Neural cell (in vitro differentiated cells): ENCODE measurements around the gene TMEM212. TPM values are rescaled to one million over a fixed set of nuclear protein-coding genes. Genes with fewer than 3 reads are reported as not detected.

Source experiments
- H2AFZ ChIP-seq: fragments of 200-600, 300-800 bp; sonication (generic), shearing (Covaris generic); 2 replicates; pipeline ENCODE4 v1.6.0; 2014; ENCODE audit warnings: low read depth, mild to moderate bottlenecking, antibody characterized with exemption, low read length, moderate library complexity
- H3F3A ChIP-seq: fragments of 200-600 bp; shearing (Covaris generic); 2 replicates; pipeline ENCODE4 v1.6.1; 2016; ENCODE audit warnings: mild to moderate bottlenecking, moderate library complexity, mixed read lengths, antibody characterized with exemption, low read length; ENCODE audit not compliant: insufficient read depth, poor library complexity, severe bottlenecking
- H3K27ac ChIP-seq: fragments of 200-600, 300-800 bp; sonication (generic), shearing (Covaris generic); 2 replicates; pipeline ENCODE4 v1.5.1; 2014; ENCODE audit warnings: mild to moderate bottlenecking, low read length, moderate library complexity
- H3K27me3 ChIP-seq: fragments of 300-800, 200-600 bp; sonication (generic), shearing (Covaris generic); 2 replicates; pipeline ENCODE4 v1.6.0; 2014; ENCODE audit warnings: mild to moderate bottlenecking, low read depth, low read length, moderate library complexity; ENCODE audit not compliant: insufficient read depth
- H3K36me3 ChIP-seq: fragments of 300-800, 200-600 bp; sonication (generic), shearing (Covaris generic); 2 replicates; pipeline ENCODE4 v1.5.1; 2014; ENCODE audit warnings: mild to moderate bottlenecking, antibody characterized with exemption, low read length, moderate library complexity; ENCODE audit not compliant: insufficient read depth
- H3K4me2 ChIP-seq: fragments of 300-800, 200-600 bp; sonication (generic), shearing (Covaris generic); 2 replicates; pipeline ENCODE4 v1.6.0; 2014; ENCODE audit warnings: mild to moderate bottlenecking, low read length
- H3K4me3 ChIP-seq: fragments of 300-800, 200-600 bp; sonication (generic), shearing (Covaris generic); 2 replicates; pipeline ENCODE4 v1.5.1; 2014; ENCODE audit warnings: mild to moderate bottlenecking, low read length, moderate library complexity
- H3K79me2 ChIP-seq: fragments of 200-600 bp; shearing (Covaris generic); replicated peaks from 2 replicates; pipeline ENCODE4 v1.6.0; 2014; ENCODE audit warnings: mild to moderate bottlenecking, low read length, moderate library complexity; ENCODE audit not compliant: insufficient read depth
- H3K9ac ChIP-seq: fragments of 300-800, 200-600 bp; sonication (generic), shearing (Covaris generic); 2 replicates; pipeline ENCODE4 v1.6.1; 2016; ENCODE audit warnings: mild to moderate bottlenecking, low read length, mixed read lengths
- H3K9me2 ChIP-seq: fragments of 200-600 bp; shearing (Covaris generic); 2 replicates; pipeline ENCODE4 v1.6.1; 2016; ENCODE audit warnings: mild to moderate bottlenecking, low read length, mixed read lengths; ENCODE audit not compliant: insufficient read depth
- H3K9me3 ChIP-seq: fragments of 200-600, 300-800 bp; sonication (generic), shearing (Covaris generic); 2 replicates; pipeline ENCODE4 v1.6.1; 2016; ENCODE audit warnings: mild to moderate bottlenecking, mixed run types, low read length, moderate library complexity, mixed read lengths
- H4K20me1 ChIP-seq: fragments of 200-600 bp; shearing (Covaris generic); 2 replicates; pipeline ENCODE4 v1.6.1; 2016; ENCODE audit warnings: mild to moderate bottlenecking, mixed run types; ENCODE audit not compliant: insufficient read depth
- EP300 ChIP-seq: fragments of 450-650 bp; conservative IDR thresholded peaks from 2 replicates; pipeline ENCODE4 v1.6.1; 2014; ENCODE audit warnings: antibody characterized with exemption, mild to moderate bottlenecking, moderate library complexity; ENCODE audit not compliant: poor library complexity, severe bottlenecking
- EZH2 ChIP-seq: fragments of 200-600, 300-800 bp; shearing (Covaris generic), sonication (generic); IDR thresholded peaks from 2 replicates; pipeline ENCODE4 v1.6.1; 2014; ENCODE audit warnings: antibody characterized with exemption, low read length, borderline replicate concordance, mild to moderate bottlenecking; ENCODE audit not compliant: insufficient read depth, poor library complexity, severe bottlenecking
- MXI1 ChIP-seq: fragments of 450-650 bp; conservative IDR thresholded peaks from 2 replicates; pipeline ENCODE4 v1.6.1; 2014; ENCODE audit warnings: antibody characterized with exemption, mild to moderate bottlenecking; ENCODE audit not compliant: poor library complexity, severe bottlenecking
- POLR2AphosphoS5 ChIP-seq: IDR thresholded peaks from 2 replicates; pipeline ENCODE4 v1.6.1; 2012
- RAD21 ChIP-seq: fragments of 450-650 bp; conservative IDR thresholded peaks from 2 replicates; pipeline ENCODE4 v1.6.1; 2014; ENCODE audit warnings: antibody characterized with exemption, mild to moderate bottlenecking, moderate library complexity
- SMC3 ChIP-seq: fragments of 450-650 bp; conservative IDR thresholded peaks from 2 replicates; pipeline ENCODE4 v1.6.1; 2014; ENCODE audit warnings: antibody characterized with exemption, mild to moderate bottlenecking, moderate library complexity; ENCODE audit not compliant: poor library complexity
- TAF1 ChIP-seq: IDR thresholded peaks from 2 replicates; pipeline ENCODE4 v1.6.1; 2012; ENCODE audit warnings: low read depth
- polyA plus RNA-seq: library from polyadenylated mRNA; depleted of rRNA; stranded (reverse); fragments of >200 nt; gene quantifications from 2 replicates; pipeline ENCODE4 v1.2.3, GENCODE V29; 2014
- TF ChIP-seq, protein P1 (sequence below): IDR thresholded peaks from 2 replicates; pipeline ENCODE4 v1.6.1; 2012; ENCODE audit warnings: borderline replicate concordance
- TF ChIP-seq, protein P2 (sequence below): fragments of 450-650 bp; IDR thresholded peaks from 2 replicates; pipeline ENCODE4 v1.5.1; 2014; ENCODE audit warnings: antibody characterized with exemption, mild to moderate bottlenecking, moderate library complexity; ENCODE audit not compliant: poor library complexity, severe bottlenecking

TMEM212 gene
- polyA plus RNA-seq, 1 donor from 2014 or later = not detected

GRCh38 chr3:171879472-171879871 lies 36.3 kb downstream of the TMEM212 start:
- Histone ChIP-seq H3K4me2 (no peak overlapping the region), H3K27me3 (no peaks in the 10 kb centered on the region), H2AFZ (no peak overlapping the region), H3K9ac (no peak overlapping the region), H3K9me3 (no peaks in the 10 kb centered on the region), H3F3A (no peaks in the 10 kb centered on the region), H3K9me2 (no peaks in the 10 kb centered on the region), H4K20me1 (no peaks in the 10 kb centered on the region), H3K4me3 (no peak overlapping the region), H3K36me3 (no peaks in the 10 kb centered on the region), H3K27ac (no peak overlapping the region), H3K79me2 (no peaks in the 10 kb centered on the region)
- TF ChIP-seq EZH2 (no peak), RAD21 (no peak), POLR2AphosphoS5 (no peak), EP300 (no peak), TAF1 (no peak), SMC3 (no peak), MXI1 (no peak)
- TF ChIP-seq, protein P1, sequence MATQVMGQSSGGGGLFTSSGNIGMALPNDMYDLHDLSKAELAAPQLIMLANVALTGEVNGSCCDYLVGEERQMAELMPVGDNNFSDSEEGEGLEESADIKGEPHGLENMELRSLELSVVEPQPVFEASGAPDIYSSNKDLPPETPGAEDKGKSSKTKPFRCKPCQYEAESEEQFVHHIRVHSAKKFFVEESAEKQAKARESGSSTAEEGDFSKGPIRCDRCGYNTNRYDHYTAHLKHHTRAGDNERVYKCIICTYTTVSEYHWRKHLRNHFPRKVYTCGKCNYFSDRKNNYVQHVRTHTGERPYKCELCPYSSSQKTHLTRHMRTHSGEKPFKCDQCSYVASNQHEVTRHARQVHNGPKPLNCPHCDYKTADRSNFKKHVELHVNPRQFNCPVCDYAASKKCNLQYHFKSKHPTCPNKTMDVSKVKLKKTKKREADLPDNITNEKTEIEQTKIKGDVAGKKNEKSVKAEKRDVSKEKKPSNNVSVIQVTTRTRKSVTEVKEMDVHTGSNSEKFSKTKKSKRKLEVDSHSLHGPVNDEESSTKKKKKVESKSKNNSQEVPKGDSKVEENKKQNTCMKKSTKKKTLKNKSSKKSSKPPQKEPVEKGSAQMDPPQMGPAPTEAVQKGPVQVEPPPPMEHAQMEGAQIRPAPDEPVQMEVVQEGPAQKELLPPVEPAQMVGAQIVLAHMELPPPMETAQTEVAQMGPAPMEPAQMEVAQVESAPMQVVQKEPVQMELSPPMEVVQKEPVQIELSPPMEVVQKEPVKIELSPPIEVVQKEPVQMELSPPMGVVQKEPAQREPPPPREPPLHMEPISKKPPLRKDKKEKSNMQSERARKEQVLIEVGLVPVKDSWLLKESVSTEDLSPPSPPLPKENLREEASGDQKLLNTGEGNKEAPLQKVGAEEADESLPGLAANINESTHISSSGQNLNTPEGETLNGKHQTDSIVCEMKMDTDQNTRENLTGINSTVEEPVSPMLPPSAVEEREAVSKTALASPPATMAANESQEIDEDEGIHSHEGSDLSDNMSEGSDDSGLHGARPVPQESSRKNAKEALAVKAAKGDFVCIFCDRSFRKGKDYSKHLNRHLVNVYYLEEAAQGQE = no peak
- TF ChIP-seq, protein P2, sequence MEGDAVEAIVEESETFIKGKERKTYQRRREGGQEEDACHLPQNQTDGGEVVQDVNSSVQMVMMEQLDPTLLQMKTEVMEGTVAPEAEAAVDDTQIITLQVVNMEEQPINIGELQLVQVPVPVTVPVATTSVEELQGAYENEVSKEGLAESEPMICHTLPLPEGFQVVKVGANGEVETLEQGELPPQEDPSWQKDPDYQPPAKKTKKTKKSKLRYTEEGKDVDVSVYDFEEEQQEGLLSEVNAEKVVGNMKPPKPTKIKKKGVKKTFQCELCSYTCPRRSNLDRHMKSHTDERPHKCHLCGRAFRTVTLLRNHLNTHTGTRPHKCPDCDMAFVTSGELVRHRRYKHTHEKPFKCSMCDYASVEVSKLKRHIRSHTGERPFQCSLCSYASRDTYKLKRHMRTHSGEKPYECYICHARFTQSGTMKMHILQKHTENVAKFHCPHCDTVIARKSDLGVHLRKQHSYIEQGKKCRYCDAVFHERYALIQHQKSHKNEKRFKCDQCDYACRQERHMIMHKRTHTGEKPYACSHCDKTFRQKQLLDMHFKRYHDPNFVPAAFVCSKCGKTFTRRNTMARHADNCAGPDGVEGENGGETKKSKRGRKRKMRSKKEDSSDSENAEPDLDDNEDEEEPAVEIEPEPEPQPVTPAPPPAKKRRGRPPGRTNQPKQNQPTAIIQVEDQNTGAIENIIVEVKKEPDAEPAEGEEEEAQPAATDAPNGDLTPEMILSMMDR = no peak

GRCh38 chr3:171880101-171880870 lies 37.1 kb downstream of the TMEM212 start:
- Histone ChIP-seq H3K4me2 (no peak overlapping the region), H3K9me3 (no peaks in the 10 kb centered on the region), H3F3A (no peaks in the 10 kb centered on the region), H2AFZ (no peak overlapping the region), H3K27me3 (no peaks in the 10 kb centered on the region), H3K9me2 (no peaks in the 10 kb centered on the region), H3K9ac (no peak overlapping the region), H3K79me2 (no peaks in the 10 kb centered on the region), H3K4me3 (no peak overlapping the region), H4K20me1 (no peaks in the 10 kb centered on the region), H3K36me3 (no peaks in the 10 kb centered on the region), H3K27ac (no peak overlapping the region)
- TF ChIP-seq, protein P1 = no peak
- TF ChIP-seq RAD21 (no peak), POLR2AphosphoS5 (no peak), EZH2 (no peak), SMC3 (no peak), TAF1 (no peak), MXI1 (no peak), EP300 (no peak)
- TF ChIP-seq, protein P2 = no peak
